Measurements from ENCODE around the gene RCCD1. TPM values are rescaled to one million over a fixed set of nuclear protein-coding genes. Genes with fewer than 3 reads are reported as not detected.

Gene RCCD1
- total RNA-seq, 1 donor from 2014 or later, result 19.7 TPM

DNA sequence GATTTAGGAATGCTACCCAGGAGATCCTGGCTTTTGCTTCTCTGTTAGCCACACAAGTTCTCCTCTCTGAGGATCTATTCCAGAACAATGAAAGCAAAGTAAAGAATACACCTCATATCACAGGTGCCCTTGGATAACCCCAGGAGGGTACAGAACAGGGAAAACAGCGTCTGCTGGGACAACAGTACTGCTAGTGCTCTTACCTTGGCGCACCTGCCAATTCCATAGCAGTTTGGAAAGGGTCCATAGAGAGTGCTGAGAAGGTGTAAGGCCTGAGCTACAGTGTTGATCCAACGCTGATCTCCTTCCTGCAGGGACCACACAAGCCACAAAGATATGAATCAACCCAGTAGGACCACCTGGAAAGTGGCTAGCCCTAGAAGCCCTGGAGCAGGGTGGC lies 52.6 kb downstream of the RCCD1 start:
- H3K36me3 Mint-ChIP-seq, result peaks cover 27% of the 10 kb centered on the region

More for the DNA sequence above, 52.6 kb downstream of the RCCD1 start:
- no peak overlapping the region for H3K4me3 Mint-ChIP-seq
- Histone ChIP-seq H3K9me3 (ENCODE audit: low read depth) (no peaks in the 10 kb centered on the region), H3K36me3 (no peaks in the 10 kb centered on the region), H3K4me2 (no peak overlapping the region), H3K4me3 (no peak overlapping the region), H3K27me3 (no peaks in the 10 kb centered on the region), H3K27ac (no peak overlapping the region), H2AFZ (replicated peaks) (no peak overlapping the region), H3K4me1 (no peaks in the 10 kb centered on the region), H3F3A (ENCODE audit: low read depth) (no peaks in the 10 kb centered on the region), H3K9ac (no peak overlapping the region), H3K79me2 (ENCODE audit: low read depth) (no peaks in the 10 kb centered on the region), H4K20me1 (ENCODE audit: low read depth) (no peaks in the 10 kb centered on the region)
- no peak overlapping the region for H3K27ac Mint-ChIP-seq
- no peak for TF ChIP-seq EZH2phosphoT487 (IDR thresholded peaks at IDR 0.05)
- TF ChIP-seq, protein P1, sequence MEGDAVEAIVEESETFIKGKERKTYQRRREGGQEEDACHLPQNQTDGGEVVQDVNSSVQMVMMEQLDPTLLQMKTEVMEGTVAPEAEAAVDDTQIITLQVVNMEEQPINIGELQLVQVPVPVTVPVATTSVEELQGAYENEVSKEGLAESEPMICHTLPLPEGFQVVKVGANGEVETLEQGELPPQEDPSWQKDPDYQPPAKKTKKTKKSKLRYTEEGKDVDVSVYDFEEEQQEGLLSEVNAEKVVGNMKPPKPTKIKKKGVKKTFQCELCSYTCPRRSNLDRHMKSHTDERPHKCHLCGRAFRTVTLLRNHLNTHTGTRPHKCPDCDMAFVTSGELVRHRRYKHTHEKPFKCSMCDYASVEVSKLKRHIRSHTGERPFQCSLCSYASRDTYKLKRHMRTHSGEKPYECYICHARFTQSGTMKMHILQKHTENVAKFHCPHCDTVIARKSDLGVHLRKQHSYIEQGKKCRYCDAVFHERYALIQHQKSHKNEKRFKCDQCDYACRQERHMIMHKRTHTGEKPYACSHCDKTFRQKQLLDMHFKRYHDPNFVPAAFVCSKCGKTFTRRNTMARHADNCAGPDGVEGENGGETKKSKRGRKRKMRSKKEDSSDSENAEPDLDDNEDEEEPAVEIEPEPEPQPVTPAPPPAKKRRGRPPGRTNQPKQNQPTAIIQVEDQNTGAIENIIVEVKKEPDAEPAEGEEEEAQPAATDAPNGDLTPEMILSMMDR (IDR thresholded peaks at IDR 0.05), result no peak
- no peak for TF ChIP-seq EZH2 (IDR thresholded peaks at IDR 0.05)
- DNase-seq (ENCODE audit: low spot score), result no peak
- no peaks in the 10 kb centered on the region for H3K4me1 Mint-ChIP-seq
- peaks cover 2% of the 10 kb centered on the region for H3K27me3 Mint-ChIP-seq (ENCODE audit: insufficient read depth, low read depth)
- no peaks in the 10 kb centered on the region for H3K9me3 Mint-ChIP-seq

Small RNA genes lying within 50 kb of the gene (small RNA-seq; reads per million reads assigned to genes)
- gene RF00019, result not detected

Other genes starting within 250 kb of the RCCD1 start
- 35.2 and 58.0 TPM in 2 replicates for gene BLM, start 237.5 kb upstream of the RCCD1 start, total RNA-seq (ENCODE audit: low replicate concordance)
- gene FURIN, start 86.3 kb upstream of the RCCD1 start, total RNA-seq (ENCODE audit: low replicate concordance), result 8.3 and 18.8 TPM in 2 replicates
- gene FES, start 70.4 kb upstream of the RCCD1 start, total RNA-seq (ENCODE audit: low replicate concordance), result 11.7 and 14.1 TPM in 2 replicates
- 7.0 and 15.3 TPM in 2 replicates for gene MAN2A2, start 51.6 kb upstream of the RCCD1 start, total RNA-seq (ENCODE audit: low replicate concordance)
- gene HDDC3, start 22.3 kb upstream of the RCCD1 start, total RNA-seq (ENCODE audit: low replicate concordance), result 20.4 and 21.8 TPM in 2 replicates
- gene UNC45A, start 19.6 kb upstream of the RCCD1 start, total RNA-seq (ENCODE audit: low replicate concordance), result 47.7 and 99.5 TPM in 2 replicates
- gene PRC1, start 39.7 kb downstream of the RCCD1 start, total RNA-seq (ENCODE audit: low replicate concordance), result 257 and 284 TPM in 2 replicates
- gene VPS33B, start 67.7 kb downstream of the RCCD1 start, total RNA-seq (ENCODE audit: low replicate concordance), result 13.0 and 13.9 TPM in 2 replicates
- gene SV2B, start 145.4 kb downstream of the RCCD1 start, total RNA-seq (ENCODE audit: low replicate concordance), result 0.02 and 0.19 TPM in 2 replicates

Data from neural progenitor cell (in vitro differentiated cells).